ENCODE measurements around the gene MILR1.

GRCh38 chr17:64460955-64461354, 12.0 kb downstream of the MILR1 start:
- TF ChIP-seq CTCF (IDR thresholded peaks at IDR 0.05 in 2 of 3, conservative IDR thresholded peaks at IDR 0.05 in 1 of 3; ENCODE audit: borderline replicate concordance in 1 of 3, insufficient read depth in 1 of 3, low read depth in 2 of 3, low read length in 2 of 3) = no peak
- no peak for TF ChIP-seq TCF7L2 (IDR thresholded peaks at IDR 0.05; ENCODE audit: borderline replicate concordance, extremely low read depth, insufficient read depth, insufficient read length)
- no peak for TF ChIP-seq ELF1 (IDR thresholded peaks at IDR 0.05; ENCODE audit: borderline replicate concordance, low read depth)
- TF ChIP-seq POLR2A (IDR thresholded peaks at IDR 0.05; ENCODE audit: borderline replicate concordance, extremely low read depth, insufficient read depth, insufficient read length) = no peak
- no peak for TF ChIP-seq SRF (IDR thresholded peaks at IDR 0.05; ENCODE audit: low read depth)

Measured in HCT116 (cell line).